ENCODE measurements around the gene RIN3. TPM values are rescaled to one million over a fixed set of nuclear protein-coding genes. Genes with fewer than 3 reads are reported as not detected.

RIN3 gene
- total and polyA plus RNA-seq, 8 donors: 13.8 to 54.8 (median 18.0) TPM

DNA sequence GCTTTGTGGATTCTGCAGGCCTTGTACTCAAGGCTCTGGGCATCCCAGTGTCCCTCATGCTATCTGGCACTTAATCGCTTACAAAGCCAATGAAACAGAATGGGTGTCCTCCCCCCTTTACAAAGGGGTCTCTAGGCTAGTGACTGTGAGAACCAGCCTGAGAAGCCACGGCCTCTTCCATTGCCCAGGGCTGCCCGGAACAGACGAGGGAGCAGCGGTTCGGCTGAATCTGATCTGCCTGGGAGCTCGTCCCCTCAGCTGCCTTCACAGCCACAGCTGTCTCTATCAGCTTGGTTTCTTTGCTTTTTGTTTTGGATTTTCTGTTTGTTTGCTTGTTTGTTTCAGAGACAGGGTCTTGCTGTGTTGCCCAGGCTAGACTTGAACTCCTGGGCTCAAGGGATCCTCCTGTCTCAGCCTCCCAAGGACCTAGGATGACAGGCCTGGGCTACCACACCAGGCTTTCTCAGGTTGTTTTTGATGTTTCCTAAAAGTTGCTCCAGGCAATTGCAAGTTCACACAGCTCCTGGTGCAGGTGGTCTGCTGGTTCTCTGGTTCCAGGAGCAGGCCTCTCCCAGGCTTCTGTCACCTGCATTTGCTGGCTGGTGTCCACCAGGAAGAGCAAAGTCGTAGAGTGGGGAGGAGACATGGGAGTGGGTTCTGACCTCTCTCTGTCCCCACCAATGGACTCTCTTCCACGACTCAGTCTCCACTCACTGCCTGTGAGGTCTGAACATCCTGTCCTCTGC is 10.9 kb upstream of the RIN3 start:
- no peak for ATAC-seq
- intact Hi-C loops (cut with DNase I): no loop called here

GRCh38 chr14:92503756-92504491 is 9.7 kb upstream of the RIN3 start:
- Histone ChIP-seq H3K9me3 (no peaks in the 10 kb centered on the region), H3K36me3 (no peaks in the 10 kb centered on the region), H3K4me3 (no peak overlapping the region), H3K27me3 (no peaks in the 10 kb centered on the region), H3K4me1 (peaks cover 0 to 32% of the 10 kb centered on the region in 2 donors), H3K27ac (no peak overlapping the region)
- DNase-seq (no peak), ATAC-seq (peak; percentile 23)
- TF ChIP-seq, protein P1, sequence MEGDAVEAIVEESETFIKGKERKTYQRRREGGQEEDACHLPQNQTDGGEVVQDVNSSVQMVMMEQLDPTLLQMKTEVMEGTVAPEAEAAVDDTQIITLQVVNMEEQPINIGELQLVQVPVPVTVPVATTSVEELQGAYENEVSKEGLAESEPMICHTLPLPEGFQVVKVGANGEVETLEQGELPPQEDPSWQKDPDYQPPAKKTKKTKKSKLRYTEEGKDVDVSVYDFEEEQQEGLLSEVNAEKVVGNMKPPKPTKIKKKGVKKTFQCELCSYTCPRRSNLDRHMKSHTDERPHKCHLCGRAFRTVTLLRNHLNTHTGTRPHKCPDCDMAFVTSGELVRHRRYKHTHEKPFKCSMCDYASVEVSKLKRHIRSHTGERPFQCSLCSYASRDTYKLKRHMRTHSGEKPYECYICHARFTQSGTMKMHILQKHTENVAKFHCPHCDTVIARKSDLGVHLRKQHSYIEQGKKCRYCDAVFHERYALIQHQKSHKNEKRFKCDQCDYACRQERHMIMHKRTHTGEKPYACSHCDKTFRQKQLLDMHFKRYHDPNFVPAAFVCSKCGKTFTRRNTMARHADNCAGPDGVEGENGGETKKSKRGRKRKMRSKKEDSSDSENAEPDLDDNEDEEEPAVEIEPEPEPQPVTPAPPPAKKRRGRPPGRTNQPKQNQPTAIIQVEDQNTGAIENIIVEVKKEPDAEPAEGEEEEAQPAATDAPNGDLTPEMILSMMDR (IDR thresholded peaks at IDR 0.05): no peak
- intact Hi-C loops (cut with DNase I): no loop called here

More for the DNA sequence above, 10.9 kb upstream of the RIN3 start:
- Histone ChIP-seq H3K27me3 (no peaks in the 10 kb centered on the region), H3K36me3 (no peaks in the 10 kb centered on the region), H3K27ac (no peak overlapping the region), H3K4me1 (peaks cover 0 to 28% of the 10 kb centered on the region in 2 donors), H3K4me3 (no peak overlapping the region), H3K9me3 (no peaks in the 10 kb centered on the region)
- DNase-seq: no peak
- TF ChIP-seq, protein P1 (IDR thresholded peaks at IDR 0.05): no peak

DNA sequence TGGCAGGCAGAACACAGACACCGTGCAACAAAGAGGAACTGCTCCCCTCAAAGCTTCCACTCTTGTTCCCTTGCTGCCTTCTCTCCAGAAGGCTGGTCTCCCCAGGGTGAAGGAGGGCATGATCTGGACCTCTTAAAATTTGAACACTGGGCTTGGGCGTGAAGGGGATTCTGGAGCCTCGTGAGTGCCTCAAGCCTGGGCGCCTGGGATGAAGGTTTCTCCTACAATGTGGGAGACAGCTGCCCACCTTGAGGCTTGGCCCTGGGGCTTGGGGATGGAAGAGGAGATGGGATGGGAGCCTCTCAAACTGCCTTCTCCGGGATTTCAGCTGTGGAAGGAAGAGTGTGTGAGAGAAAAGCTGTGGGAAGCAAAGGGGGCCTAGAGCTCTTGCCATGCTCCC is 7.8 kb upstream of the RIN3 start:
- H3K27ac ChIP-seq: no peak overlapping the region
- no peaks in the 10 kb centered on the region for H3K27me3 ChIP-seq
- intact Hi-C loops (cut with DNase I): no loop called here
- H3K4me3 ChIP-seq: no peak overlapping the region
- ATAC-seq (no peak), DNase-seq (no peak)
- TF ChIP-seq, protein P1 (IDR thresholded peaks at IDR 0.05): no peak
- H3K9me3 ChIP-seq: no peaks in the 10 kb centered on the region
- H3K4me1 ChIP-seq: peaks cover 0 to 34% of the 10 kb centered on the region in 2 donors
- H3K36me3 ChIP-seq: no peaks in the 10 kb centered on the region

GRCh38 chr14:92506231-92506630 is 7.3 kb upstream of the RIN3 start:
- no peak overlapping the region for H3K4me3 ChIP-seq
- no peaks in the 10 kb centered on the region for H3K36me3 ChIP-seq
- TF ChIP-seq, protein P1 (IDR thresholded peaks at IDR 0.05): no peak
- intact Hi-C loops (cut with DNase I): no loop called here
- no peak for ATAC-seq
- H3K27me3 ChIP-seq: no peaks in the 10 kb centered on the region
- no peak overlapping the region for H3K27ac ChIP-seq
- no peaks in the 10 kb centered on the region for H3K9me3 ChIP-seq
- peaks cover 0 to 38% of the 10 kb centered on the region in 2 donors for H3K4me1 ChIP-seq
- DNase-seq: no peak

- H3K36me3 ChIP-seq: no peaks in the 10 kb centered on the region
- H3K9me3 ChIP-seq: no peaks in the 10 kb centered on the region
- peaks cover 5 to 48% of the 10 kb centered on the region in 2 donors for H3K4me1 ChIP-seq
- ATAC-seq (peak; percentile 78), DNase-seq (peak in 2 of 4 donors; percentile 83 to 86)
- no peak overlapping the region for H3K4me3 ChIP-seq
- peak overlapping the region in 1 of 2 donors; percentile 53 for H3K27ac ChIP-seq
- H3K27me3 ChIP-seq: no peaks in the 10 kb centered on the region
- intact Hi-C loops (cut with DNase I): no loop called here
- TF ChIP-seq, protein P1 (IDR thresholded peaks at IDR 0.05): no peak
These were observed 6.3 kb upstream of the RIN3 start for GRCh38 chr14:92507174-92507768.
